Spleen (tissue), 11 donors: ENCODE data around the gene TBPL1. TPM values are rescaled to one million over a fixed set of nuclear protein-coding genes. Genes with fewer than 3 reads are reported as not detected.

ENCODE experiments used
- DNase-seq: peaks from one replicate; pipeline ENCODE4 v3.0.0-alpha.2; 2020
- H3K27ac ChIP-seq, 8 donors: fragments of 200-600 bp; sonication (generic) in 7 of 8; 1 replicate in 4 of 8; 2 replicates in 4 of 8; pipeline versions ENCODE4 v1.5.0 to v1.8.0; 2016 to 2021; ENCODE audit warnings: inconsistent platforms in 4 of 8, mild to moderate bottlenecking in 4 of 8, moderate library complexity in 1 of 8
- H3K27me3 ChIP-seq, 7 donors: fragments of 200-600 bp; sonication (generic) in 6 of 7; replicated peaks in 1 of 7; 1 replicate in 4 of 7; 2 replicates in 3 of 7; pipeline versions ENCODE4 v1.5.0 to v1.8.0; 2016 to 2021; ENCODE audit warnings: inconsistent platforms in 3 of 7, mild to moderate bottlenecking in 1 of 7
- H3K36me3 ChIP-seq, 6 donors: fragments of 200-600 bp; sonication (generic) in 5 of 6; 1 replicate in 4 of 6; 2 replicates in 2 of 6; pipeline versions ENCODE4 v1.5.0 to v1.8.0; 2016 to 2021; ENCODE audit warnings: inconsistent platforms in 2 of 6
- H3K4me1 ChIP-seq, 6 donors: fragments of 200-600 bp; sonication (generic) in 5 of 6; 1 replicate in 3 of 6; 2 replicates in 3 of 6; pipeline versions ENCODE4 v1.5.0 to v1.8.0; 2016 to 2021; ENCODE audit warnings: inconsistent platforms in 3 of 6
- H3K4me3 ChIP-seq, 8 donors: fragments of 200-600 bp; sonication (generic) in 7 of 8; 1 replicate in 4 of 8; 2 replicates in 4 of 8; pipeline versions ENCODE4 v1.5.0 to v1.8.0; 2016 to 2021; ENCODE audit warnings: inconsistent platforms in 4 of 8, mild to moderate bottlenecking in 4 of 8, moderate library complexity in 2 of 8
- H3K9me3 ChIP-seq, 8 donors: fragments of 200-600 bp; sonication (generic) in 7 of 8; 1 replicate in 4 of 8; 2 replicates in 4 of 8; pipeline versions ENCODE4 v1.5.0 to v1.8.0; 2016 to 2021; ENCODE audit warnings: inconsistent platforms in 4 of 8
- CTCF ChIP-seq, 11 experiments: fragments of 200-600 bp in 7 of 11; fragments of 450-650 bp in 4 of 11; sonication (generic) in 4 of 11; IDR thresholded peaks in 8 of 11; conservative IDR thresholded peaks in 3 of 11; 1 replicate in 7 of 11; 2 replicates in 4 of 11; pipeline versions ENCODE4 v1.4.0 to v1.8.0; 2016 to 2021; ENCODE audit warnings: antibody characterized with exemption in 11 of 11, inconsistent platforms in 4 of 11, mild to moderate bottlenecking in 1 of 11
- POLR2A ChIP-seq, 3 donors: fragments of 450-650 bp; IDR thresholded peaks; one replicate each; pipeline ENCODE4 v1.5.1; 2017; ENCODE audit warnings: antibody characterized with exemption in 3 of 3, mild to moderate bottlenecking in 1 of 3
- POLR2AphosphoS5 ChIP-seq, 3 donors: sonication (generic); formaldehyde crosslinking; IDR thresholded peaks; one replicate each; pipeline ENCODE4 v1.5.1; 2017; ENCODE audit warnings: antibody characterized with exemption in 3 of 3
- WGBS, 5 donors: extraction: QIAGEN DNeasy Blood & Tissue Kit in 3 of 5; methylation state at CpG; one replicate each; pipeline versions ENCODE4 v1.1.5 to v1.1.7; 2013 to 2018; 5-methylcytosine and 5-hydroxymethylcytosine counted together
- intact Hi-C: fragments of 100-400 bp; cut with DNase I; formaldehyde crosslinking; loops from one replicate; pipeline ENCODE4 v1.15.0; 2023; ENCODE audit warnings: low total_unique reads
- polyA plus RNA-seq, 3 donors: library from polyadenylated mRNA; stranded (reverse); fragments of 200-250 nt; gene quantifications; one replicate each; pipeline ENCODE4 v1.2.1, GENCODE V29; 2013
- total RNA-seq, 7 donors: library from RNA; depleted of rRNA in 3 of 7; stranded (reverse); fragments of >200 nt in 3 of 7; fragmentation: NEBNext Ultra II Directional in 4 of 7; extraction: Animal tissue kit (Norgen Biotek cat#: 25700) in 4 of 7; gene quantifications; one replicate each; pipeline versions ENCODE4 v1.1.0 to v1.2.1, GENCODE V29; 2016 to 2021
- donor health status: healthy with polysubstance abuse.
- donor health status: DM: no; HTN: no; CAD: no; lungs with moderate emphysema.
- donor health status: DM: no; HTN: no; CAD: no.
- donor health status: Bipolar disorder and iron deficiency.
- donor health status: healthy.
- donor health status: DM: no; HTN: no; CAD: no.
- donor health status: DM: yes; HTN: yes; CAD: no.

The TBPL1 gene
- total and polyA plus RNA-seq, 10 donors = 17.0 to 33.3 (median 27.6) TPM

DNA sequence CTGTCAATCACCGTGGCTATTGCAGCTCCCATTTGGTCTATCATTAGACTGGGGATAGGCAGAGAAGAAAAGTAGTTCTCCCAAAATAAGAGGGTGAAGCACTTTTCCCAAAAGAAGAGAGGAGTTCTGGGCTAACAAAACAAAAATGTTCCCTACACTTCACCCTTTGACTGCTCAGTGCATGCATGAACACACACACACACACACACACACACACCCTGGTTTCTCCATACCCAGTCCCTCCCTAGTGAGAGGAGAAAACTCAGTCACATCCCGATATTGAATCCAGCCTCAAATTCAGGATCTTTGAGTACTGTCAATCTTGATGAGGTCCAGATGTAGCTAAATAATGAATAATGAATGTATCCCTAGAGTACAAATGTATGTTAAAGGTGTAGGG, 4.6 kb upstream of the TBPL1 start:
- 82 to 98% (median 94%) methylated on average over 1 to 2 of the region's 2 CpGs for WGBS, 5 donors
- DNase-seq = no peak
- H3K9me3 ChIP-seq = no peaks in the 10 kb centered on the region
- no peaks in the 10 kb centered on the region for H3K36me3 ChIP-seq
- no peak overlapping the region for H3K27ac ChIP-seq
- peaks cover 0 to 12% (median 9%) of the 10 kb centered on the region in 6 donors for H3K4me1 ChIP-seq
- no peaks in the 10 kb centered on the region for H3K27me3 ChIP-seq
- no peak overlapping the region for H3K4me3 ChIP-seq
- intact Hi-C loops = no loop called here
- TF ChIP-seq CTCF (IDR thresholded peaks at IDR 0.05 in 8 of 11, conservative IDR thresholded peaks at IDR 0.05 in 3 of 11) (no peak), POLR2AphosphoS5 (IDR thresholded peaks at IDR 0.05) (no peak), POLR2A (IDR thresholded peaks at IDR 0.05) (no peak)

DNA sequence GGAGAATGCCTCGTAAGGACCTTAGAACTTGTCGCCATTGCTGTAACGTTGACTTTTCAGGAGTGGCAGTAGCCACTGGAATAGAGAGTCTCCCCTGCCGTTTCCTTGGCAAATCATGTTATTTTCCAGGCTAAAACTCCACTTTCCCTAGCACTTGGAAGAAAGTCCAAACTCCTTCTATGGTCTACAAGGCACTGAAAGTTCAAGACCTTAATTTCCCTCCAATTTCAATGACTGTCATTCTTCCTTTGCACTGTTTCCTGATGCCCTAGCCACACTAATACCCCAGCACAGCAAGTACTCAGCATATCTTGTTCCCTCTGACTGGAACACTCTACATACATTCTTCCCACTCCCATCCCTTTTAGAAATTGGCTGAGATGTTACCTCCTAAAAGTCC, 1.8 kb upstream of the TBPL1 start:
- no peaks in the 10 kb centered on the region for H3K36me3 ChIP-seq
- 83 to 91% (median 86%) methylated on average over 4 of the region's 4 CpGs for WGBS, 5 donors
- H3K9me3 ChIP-seq = no peaks in the 10 kb centered on the region
- no peaks in the 10 kb centered on the region for H3K27me3 ChIP-seq
- peak overlapping the region in 7 of 8 donors; percentile 91 to 97 (median 95) for H3K27ac ChIP-seq
- intact Hi-C loops = no loop called here
- H3K4me1 ChIP-seq = peaks cover 15 to 40% (median 35%) of the 10 kb centered on the region in 6 donors
- DNase-seq = no peak
- peak overlapping the region in 6 of 8 donors; percentile 85 to 96 (median 94) for H3K4me3 ChIP-seq
- no peak for TF ChIP-seq POLR2AphosphoS5 (IDR thresholded peaks at IDR 0.05)
- no peak for TF ChIP-seq POLR2A (IDR thresholded peaks at IDR 0.05)
- no peak for TF ChIP-seq CTCF (IDR thresholded peaks at IDR 0.05 in 8 of 11, conservative IDR thresholded peaks at IDR 0.05 in 3 of 11)

GRCh38 chr6:133951881-133952814, 876 bp upstream of the TBPL1 start:
- H3K27ac ChIP-seq = peak overlapping the region; percentile 90 to 97 (median 94)
- WGBS, 5 donors = 0 to 1% (median 0%) methylated on average over 44 to 65 of the region's 65 CpGs
- TF ChIP-seq POLR2AphosphoS5 (IDR thresholded peaks at IDR 0.05) (peak in 2 of 3 donors; percentile 72 to 80), POLR2A (IDR thresholded peaks at IDR 0.05) (no peak), CTCF (IDR thresholded peaks at IDR 0.05 in 8 of 11, conservative IDR thresholded peaks at IDR 0.05 in 3 of 11) (peak; percentile 24 to 52 (median 44))

More at GRCh38 chr6:133951881-133952814, 876 bp upstream of the TBPL1 start:
- Histone ChIP-seq H3K27me3 (no peaks in the 10 kb centered on the region), H3K4me1 (peaks cover 15 to 49% (median 42%) of the 10 kb centered on the region in 6 donors), H3K9me3 (no peaks in the 10 kb centered on the region), H3K36me3 (no peaks in the 10 kb centered on the region), H3K4me3 (peak overlapping the region; percentile 61 to 96 (median 91))
- DNase-seq = peak; percentile 90
- intact Hi-C loops = no loop called here
